ENCODE results near the gene RGS6.

DNA sequence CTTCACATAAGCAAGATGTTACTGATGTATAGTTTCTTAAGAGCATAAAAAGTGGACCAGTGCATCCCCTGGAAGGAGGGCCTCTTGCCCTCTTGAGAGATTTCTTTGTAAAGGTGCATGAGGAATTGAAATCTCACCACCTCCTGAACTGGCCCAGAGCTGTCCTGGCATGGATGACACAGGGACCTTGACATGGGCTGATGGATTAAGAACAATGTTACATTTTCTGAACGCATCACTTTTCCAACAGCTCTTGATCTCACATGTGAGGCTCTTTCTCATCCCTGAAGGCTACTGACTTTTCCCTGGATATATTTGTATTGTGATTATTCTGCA is 360.4 kb downstream of the RGS6 start:
- TF ChIP-seq POLR2AphosphoS5 (IDR thresholded peaks at IDR 0.05; ENCODE audit: low read depth, low read length): no peak
- no peak for TF ChIP-seq POLR2A (IDR thresholded peaks at IDR 0.05; ENCODE audit: low read depth, low read length)
- TF ChIP-seq PAX5 (IDR thresholded peaks at IDR 0.05; ENCODE audit: insufficient read depth, low read length, severe bottlenecking): no peak
- TF ChIP-seq TAF1 (IDR thresholded peaks at IDR 0.05; ENCODE audit: low read depth, low read length): no peak
- TF ChIP-seq SPI1 (IDR thresholded peaks at IDR 0.05; ENCODE audit: low read depth, low read length): no peak
